Measurements from ENCODE around the gene PRKCB.

Gene PRKCB

DNA sequence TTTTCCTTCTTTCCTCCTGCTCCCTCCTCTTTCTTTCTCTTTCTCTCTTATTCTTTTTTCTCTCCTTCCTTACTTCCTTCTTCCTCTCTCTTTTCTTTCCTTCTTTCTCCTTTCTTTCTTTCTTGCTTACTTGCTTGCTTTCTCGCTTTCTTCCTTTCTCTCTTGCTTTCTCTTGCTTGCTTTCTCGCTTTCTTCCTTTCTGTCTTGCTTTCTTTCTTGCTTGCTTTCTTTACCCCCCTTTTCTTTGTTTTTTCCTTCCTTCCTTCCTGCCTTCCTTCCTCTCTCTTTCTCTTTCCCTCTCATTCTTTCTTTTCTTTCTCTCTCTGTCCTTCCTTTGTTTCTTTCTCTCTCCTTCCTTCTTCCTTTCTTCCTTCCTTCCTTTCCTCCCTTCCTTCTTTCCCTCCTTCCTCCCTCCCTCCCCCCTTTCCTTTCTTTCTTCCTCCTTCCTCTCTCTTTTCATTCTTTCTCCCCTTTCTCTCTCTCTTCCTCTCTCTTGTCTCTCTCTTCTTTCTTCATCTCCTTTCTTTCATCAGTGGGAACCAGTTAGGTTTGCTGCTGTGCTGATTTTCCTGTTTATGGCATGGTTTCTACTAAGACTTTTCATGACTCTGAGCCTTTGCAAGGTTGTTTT lies 277.4 kb downstream of the PRKCB start:
- no peak for DNase-seq

DNA sequence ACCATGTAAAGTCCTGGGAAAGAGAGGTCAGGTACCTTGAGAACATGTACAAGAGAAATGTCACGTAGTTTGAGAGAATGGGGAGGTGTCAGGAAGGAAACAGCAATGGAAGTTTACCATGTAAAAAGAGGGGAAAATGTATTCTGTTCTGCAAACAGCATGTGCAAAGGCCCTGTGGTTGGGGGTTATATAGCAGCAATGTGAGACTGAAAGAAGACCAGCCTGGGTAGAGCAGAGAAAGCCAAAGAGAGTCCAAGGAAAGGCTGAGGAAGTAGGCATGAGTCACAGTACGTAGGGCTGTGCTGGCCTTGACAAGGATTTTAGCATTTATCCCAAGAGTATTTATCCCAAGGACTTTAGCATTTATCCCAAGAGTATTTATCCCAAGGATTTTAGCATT lies 279.1 kb downstream of the PRKCB start:
- DNase-seq: no peak

DNA sequence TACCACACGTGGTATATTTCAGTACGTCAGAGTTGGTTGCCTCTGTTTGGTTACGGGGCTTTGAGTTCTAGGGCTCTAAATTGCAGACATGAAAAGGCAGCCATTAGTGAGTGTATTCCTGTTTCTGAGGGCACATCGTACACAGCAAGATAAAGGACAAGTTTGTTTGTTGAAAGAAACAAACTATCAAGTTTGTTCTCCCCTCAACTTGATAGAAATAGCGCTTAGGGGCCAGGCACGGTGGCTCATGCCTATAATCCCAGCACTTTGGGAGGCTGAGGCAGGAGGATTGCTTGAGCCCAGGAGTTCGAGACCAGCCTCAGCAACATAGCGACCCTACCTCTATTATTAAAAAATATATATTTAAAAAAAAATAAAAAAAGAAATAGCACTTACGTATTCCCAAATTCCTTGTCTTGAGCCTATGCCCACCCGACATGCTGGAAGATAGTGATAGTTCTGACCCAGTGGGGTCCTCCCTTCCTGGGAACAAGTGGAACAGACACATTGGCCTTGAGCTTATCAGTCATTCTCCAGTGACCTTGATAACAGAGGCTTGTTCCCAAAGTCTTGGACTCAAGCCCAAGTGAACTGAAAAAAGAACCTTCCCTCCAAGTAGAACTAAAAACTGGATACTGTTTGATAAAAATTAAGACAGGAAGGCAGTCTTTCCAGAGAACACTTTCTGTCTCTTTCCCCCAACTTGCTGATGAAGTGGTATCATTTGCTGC lies 280.4 kb downstream of the PRKCB start:
- no peak for DNase-seq

DNA sequence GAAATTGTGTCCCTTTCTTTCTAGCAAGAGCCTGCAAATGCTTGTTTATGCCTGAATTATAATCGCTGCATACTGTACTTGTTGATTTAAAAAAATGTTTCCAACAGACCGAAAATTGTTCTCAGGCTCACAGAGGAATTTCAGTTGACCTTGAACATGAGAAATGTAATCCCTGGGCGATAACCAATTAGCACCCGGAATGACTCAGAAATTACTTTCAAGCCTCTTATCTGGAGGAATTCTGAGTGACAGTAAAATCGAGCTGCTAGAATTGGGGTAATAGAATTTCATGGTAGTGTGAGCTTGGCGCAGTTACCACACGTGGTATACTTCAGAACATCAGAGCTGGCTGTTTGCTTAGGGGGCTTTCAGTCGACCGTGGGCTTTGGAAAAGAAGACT lies 281.2 kb downstream of the PRKCB start:
- no peak for DNase-seq

DNA sequence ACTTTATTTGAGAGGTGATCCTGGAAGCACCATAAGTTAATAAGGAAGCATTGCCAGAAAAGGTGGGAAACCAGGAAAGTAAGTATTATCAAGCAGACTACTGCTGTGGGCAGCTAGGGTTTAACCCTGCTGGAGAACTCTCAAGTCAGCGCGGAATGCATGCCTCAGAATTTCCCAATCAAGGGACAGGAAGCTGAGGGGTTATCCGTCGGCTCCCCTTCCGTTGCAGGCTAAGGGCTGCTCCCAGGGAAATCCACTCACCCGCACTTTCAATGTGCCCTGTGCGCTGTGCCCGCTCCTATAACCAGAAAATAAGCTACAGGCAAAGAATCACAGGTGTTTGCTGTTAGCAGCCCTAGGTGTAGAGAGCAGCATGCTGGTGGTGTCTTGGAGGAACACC lies 281.9 kb downstream of the PRKCB start:
- no peak for DNase-seq

DNA sequence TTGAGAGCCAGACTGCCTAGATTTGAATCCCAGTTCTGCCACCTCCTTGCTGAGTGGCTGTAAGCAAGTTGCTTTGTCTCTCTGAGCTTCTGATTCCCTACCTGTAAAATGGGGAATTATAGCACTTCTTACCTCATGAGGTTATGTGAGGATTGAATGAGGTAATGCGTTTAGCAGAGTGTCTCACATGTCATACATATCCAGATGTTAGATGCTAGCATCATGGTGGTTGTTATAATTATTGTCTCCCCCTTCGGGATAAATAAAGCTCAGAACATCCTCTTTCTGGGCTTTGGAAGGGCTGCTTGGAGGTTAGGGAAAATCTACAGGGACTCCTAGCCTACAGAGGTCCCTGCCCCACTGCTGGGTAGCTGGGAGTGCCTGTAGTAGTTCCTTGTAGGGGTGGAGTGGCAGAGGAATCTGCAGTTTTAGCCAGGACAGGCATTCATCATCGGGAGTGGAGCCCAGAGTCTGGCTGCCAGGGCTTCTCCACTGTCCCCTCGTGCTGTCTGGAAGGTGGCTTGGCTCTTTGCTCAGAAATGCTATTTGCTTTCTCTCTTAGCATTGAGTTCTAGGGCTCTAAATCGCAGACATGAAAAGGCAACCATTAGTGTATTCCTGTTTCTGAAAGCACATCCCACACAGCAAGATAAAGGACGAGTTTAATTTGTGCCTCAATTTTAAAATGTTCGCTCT lies 282.5 kb downstream of the PRKCB start:
- no peak for DNase-seq

DNA sequence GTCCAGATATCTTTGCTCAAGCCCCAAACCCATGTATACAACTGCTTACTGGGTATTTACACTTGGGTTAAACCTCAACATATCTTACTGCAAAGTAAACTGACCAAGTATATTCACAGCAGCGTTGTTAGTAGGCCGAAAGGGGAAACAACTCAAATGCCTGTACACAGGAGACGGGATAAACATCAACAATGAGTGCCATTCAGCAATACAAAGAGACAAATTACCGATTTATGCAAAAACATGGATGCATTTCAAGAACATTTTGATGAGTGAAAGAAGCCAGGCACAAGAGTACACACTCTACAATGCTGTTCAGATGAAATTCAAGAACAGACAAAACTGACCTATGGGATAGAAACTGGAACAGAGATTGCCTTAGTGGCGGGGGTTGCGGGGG lies 284.0 kb downstream of the PRKCB start:
- DNase-seq: no peak

DNA sequence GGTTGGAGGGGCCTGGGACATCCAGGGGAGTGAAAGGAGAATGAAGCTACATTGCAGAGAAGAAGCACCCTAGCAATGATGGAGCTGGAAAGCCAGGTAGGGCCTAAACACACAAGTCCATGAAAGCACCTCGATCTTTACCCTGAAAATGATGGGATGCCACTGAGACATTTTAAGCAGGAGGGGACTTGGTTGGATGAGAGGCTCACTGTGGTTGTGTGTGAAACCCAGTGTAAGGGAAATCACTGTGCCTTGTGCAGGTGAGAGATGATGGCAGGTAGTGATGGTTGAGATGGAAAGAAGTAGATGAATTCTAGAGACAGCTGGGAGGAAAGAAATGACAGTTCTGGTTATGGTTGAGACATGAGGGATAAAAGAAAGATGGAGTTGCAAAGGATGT lies 287.5 kb downstream of the PRKCB start:
- DNase-seq: no peak

DNA sequence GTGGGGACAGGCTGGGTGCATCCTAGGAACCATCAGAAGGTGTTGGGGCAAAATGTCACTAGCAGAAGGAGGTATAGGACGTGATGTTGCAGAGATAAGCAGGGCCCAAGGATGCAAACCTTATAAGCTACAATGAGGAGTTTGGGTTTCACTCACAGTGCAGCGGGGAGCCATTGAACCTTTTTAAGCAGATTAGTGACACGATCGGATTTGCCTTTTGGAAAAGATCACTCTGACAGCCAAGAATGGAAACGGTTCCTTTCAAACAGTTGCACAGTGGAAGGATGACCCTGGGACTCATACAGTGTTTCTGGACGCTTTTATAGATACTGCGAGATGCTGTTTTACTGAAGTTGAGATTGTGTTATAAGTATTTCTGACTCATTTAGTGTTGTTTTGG lies 288.5 kb downstream of the PRKCB start:
- DNase-seq: no peak

DNA sequence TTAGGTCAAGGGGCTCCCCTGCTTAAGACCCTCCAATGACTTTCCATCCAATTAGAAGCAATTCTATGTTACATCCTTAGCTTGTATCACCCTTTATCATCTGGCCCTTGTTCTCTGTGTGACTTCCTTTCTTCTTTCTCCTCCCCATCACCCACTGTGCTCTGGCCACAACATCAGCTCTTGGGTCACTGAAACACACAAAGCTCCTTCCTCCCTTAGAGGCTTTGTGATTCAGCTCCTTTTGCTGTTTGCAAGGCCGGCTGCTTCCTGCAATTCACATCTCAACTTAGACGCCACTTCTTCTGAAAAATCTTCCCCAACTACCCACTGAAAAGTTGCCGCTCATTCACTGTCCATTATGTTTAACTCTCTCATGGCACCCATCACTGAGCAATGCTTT lies 289.4 kb downstream of the PRKCB start:
- no peak for DNase-seq

DNA sequence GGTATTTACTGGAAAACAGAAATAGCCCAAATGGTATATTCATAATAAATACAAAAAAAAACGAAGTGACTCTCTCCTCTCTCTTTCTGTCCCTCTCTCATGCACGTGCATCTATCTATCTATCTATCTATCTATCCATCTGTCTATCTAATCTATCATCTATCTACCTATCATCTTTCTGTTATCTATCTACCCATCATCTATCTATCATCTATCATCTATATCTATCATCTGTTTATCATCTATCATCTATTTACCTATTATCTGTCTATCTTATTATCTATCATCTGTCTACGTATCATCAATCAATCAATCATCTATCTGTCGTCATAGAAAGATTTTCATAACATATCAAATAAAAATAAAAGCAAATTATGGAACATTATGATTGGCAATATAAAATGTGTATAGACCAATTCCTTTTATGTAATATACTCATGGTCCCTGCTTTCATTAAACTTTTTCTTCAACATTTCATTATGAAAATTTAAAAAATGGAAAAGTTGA lies 293.7 kb downstream of the PRKCB start:
- no peak for DNase-seq

DNA sequence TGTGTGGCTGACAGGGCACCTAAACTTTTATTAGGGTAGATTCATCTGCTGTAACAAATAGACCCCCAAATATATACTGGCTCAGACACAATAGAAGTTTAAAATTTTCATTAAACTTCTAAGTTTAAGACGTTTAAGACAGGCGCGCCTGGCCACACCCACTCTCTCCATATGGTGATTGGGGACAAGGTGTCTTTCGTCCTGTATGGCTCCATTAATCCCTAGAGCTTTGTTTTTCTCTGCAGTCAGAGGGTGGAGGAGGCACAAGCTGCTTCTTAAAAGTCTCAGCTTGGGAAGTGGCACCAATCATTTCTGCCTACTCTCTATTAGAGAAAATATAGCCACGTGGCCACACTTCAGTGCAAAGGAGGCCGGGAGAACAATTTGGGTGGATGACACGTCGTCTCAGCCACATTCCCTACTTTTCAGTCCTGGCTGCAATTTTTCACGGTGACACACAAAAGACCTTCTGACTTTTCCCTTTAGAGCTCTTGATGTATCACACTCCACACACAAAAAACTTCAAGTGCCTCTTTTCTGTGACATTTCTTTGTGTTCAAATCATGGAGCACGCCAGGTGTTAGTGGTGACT lies 294.8 kb downstream of the PRKCB start:
- DNase-seq: no peak

DNA sequence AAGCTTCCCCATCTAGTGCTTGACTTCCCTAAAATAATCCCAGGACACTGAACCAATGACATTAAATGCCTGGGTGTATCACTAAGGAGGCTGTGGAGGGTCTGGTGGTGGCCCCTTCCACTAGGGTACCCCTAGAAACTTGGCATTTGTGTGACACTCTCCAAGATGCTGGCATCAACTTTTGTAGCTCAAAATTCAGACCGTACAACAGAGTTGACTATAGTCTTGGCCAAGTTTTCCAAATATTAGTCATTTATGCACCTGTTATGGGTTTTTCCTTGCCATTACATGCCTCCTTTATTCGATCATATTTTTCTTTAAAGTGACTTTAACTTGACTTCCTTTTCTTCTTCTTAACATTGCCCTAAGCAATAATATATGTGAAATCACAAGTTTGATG lies 295.5 kb downstream of the PRKCB start:
- DNase-seq: no peak

DNA sequence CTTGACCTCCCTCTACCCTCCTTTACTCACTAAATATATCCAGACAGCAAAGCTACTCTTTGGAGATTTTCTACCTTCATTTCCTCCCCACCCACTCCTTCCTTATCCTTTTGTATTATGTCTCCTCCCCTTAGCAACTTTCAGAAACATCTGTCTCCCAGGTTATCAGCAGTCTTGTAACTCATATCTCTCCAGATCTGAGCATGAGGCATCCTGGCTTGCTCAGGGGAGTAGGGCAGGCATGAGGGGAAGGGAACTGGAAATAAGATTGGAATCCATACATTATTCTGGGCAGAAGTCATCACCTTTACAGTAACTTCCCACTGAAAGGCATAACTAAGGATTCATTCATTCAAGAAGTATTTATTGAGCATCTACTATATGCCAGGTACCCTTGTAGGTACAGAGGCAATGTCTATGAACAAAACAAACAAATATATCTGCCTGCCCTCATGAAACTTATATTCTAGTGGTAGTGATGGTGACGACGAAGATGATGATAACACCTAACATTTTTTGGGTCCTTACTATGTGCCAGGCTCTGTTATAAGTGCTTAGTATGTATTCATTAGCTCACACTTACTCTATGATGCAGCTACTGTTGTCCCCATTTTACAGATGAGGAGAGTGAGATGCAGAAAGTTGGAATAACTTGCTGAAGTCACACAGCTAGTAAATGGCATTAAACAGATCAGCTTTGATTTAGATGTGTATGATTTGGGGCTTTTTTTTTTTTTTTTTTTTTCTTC lies 296.4 kb downstream of the PRKCB start:
- no peak for DNase-seq

DNA sequence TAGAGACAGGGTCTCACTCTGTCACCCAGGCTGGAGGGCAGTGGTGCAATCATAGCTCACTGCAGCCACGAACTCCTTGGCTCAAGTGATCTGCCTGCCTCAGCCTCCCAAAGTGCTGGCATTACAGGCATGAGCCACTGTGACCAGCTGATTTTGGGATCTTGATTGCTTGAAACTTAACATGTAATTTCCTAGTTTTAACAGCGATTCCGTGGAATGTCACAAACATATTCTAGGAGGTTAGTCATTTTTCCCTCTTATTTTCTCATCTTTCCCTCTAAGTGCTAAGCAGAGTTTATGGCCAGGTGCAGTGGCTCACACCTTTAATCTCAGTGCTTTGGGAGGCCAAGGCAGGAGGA lies 297.0 kb downstream of the PRKCB start:
- no peak for DNase-seq

DNA sequence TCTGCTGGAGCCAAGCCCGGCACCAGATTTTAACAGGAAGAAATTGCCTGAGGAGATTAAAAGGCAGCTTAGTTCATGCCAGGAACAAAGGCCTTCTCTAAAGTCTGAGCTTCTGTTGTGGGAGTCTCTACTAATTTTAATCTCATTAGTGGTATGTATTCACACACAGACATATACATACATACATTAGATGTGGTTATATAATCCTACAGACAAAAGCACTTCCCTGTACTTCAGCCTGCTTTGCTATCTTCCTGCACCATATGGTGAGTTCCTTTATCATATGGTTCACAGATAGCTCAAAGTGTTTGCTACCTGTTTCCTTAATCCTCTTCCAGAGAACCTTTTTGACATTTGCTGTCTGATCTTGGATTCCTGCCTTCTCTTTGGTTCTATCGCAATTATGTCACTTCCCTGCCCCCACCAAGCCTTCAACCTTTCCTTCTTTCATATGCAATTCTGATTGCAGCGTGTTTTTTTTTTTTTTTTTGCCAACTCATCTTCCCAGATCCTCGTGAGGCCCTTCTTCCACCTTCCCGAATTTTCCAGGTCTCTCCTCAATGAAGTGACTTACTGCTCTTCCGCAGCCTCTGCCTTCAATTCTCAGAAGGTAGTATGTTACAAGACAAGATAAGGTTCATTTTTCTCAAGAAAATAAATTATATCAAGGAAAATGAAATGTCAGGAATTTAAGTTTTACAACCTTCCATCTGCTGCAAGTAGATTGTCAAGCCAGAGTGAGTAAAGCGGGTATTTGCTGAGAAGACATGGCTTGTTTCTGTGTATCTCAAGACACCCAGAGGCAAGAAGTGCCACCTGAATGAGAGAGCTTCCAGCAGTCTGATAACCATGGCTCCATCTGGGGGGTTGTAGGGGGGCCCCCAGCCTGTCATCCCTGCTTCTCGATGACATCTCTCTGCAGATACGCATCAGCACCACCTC lies 300.1 kb downstream of the PRKCB start:
- DNase-seq: no peak

DNA sequence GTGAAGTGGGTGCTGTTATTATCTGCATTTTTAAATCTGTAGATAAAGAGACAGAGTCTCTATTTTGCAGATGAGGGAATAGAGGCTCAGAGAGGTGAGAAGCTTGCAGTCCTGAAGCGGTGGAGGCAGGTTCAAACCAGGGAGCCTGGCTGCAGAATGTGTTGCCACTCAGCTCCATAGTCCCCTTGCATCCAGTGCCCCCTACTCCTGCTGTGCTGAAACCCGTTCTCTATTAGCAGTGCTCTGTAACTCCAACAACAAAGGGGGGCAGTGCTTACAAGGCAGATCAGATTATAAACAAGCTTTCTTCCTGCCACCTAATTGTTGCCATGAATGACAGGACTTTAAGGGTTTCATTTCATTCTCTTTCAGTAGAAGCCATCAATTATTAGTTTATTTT lies 302.2 kb downstream of the PRKCB start:
- DNase-seq: no peak

DNA sequence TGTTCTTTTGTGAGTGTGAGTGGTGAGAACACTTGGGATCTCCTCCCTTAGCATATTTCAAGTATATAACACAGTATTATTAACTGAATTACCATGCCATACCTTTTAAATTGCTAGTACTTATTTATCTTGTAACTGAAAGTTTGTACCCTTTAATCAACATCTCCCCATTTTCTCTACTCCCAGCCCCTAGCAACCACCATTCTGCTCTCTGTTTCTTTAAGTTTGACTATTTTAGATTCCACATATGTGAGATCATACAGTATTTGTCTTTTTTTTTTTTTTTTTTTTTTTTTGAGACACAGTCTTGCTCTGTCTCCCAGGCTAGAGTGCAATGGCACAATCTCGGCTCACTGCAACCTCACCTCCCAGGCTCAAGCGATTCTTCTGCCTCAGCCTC lies 302.8 kb downstream of the PRKCB start:
- DNase-seq: no peak

DNA sequence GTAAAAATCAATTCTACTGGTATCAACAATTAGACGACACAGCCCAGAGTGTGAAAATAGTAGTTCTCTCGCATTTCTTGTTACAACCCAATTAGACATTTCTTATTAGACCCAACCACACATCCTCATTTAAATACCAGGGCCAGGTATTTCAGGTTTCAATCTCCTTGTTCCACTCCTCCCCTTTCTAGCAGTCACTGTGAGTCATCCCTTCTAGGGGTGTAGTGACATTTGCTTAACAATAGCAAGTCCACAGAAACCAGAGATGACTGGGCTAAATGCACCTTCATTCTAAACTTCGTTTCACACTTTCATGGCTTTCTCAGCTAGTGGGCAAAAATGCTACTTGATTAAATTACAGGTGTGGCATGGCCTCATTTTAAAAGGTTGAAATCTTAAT lies 303.5 kb downstream of the PRKCB start:
- DNase-seq: no peak

DNA sequence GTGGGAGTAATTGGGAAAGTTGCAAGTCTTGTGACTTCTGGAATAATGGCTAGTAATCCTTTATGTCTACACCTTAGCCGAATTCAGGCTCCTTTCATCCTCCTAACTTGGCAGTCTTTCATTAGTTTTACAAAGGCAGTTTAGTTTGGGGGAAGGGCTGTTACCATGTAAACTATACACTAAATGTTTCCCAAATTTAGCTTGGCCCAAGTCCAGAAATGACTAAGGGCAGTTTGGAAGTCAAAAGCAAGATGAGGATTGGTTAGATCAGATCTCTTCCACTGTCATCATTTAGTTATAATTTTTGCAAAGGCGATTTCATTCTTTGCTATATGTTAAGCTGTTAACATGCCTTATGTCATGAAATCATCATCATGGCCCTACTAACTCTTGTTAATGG lies 304.9 kb downstream of the PRKCB start:
- no peak for DNase-seq

DNA sequence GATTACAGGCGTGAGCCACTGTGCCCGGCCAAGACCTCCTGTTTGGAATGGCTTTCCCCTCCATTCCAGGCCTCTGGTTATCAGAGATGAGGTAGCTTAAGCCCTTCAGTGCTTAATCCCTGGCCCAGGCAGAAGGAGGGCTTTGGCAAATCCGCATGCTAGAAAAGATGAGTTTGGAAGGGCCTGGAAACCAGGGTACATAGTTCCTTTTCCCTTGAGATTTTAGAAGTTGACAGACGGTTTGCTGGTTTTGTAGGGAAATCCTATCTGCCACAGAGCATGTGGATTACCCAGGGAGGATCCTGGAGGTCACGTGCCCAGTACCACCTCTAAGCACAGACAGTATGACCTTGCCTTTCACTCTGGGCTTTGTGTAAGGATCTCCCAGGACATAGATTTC lies 305.7 kb downstream of the PRKCB start:
- DNase-seq: no peak

DNA sequence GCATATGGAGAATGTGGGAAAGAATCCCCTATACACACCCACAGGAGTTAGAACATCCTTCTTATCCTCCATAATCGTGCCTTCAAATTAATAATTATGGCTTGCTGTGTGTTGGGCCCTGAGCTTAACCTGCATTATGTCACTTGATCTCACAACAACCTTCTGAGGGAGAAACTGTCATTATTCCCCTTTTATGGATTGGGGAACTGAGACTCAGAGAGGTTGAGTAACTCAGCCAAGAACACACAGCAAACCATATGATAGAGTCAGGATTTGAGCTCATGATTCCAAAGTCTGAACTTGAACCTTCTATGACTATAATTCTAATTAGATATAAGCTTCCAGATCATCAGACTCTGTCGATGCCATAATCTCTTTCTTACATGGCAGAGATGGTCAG lies 306.1 kb downstream of the PRKCB start:
- no peak for DNase-seq
